NT2/D1 (cell line): ENCODE data around the gene ADD2.

Experiments used
- DNase-seq: peaks from one replicate; pipeline ENCODE4 v3.0.0-alpha.2; 2011; ENCODE audit warnings: low read depth, low spot score
- H3K27me3 ChIP-seq: 2 replicates; pipeline ENCODE4 v1.6.0; 2011; ENCODE audit warnings: mild to moderate bottlenecking; ENCODE audit not compliant: insufficient read length, insufficient read depth
- H3K36me3 ChIP-seq: 2 replicates; pipeline ENCODE4 v1.6.1; 2011; ENCODE audit warnings: mild to moderate bottlenecking, low read length, mixed read lengths; ENCODE audit not compliant: insufficient read depth, insufficient read length
- H3K4me1 ChIP-seq: 2 replicates; pipeline ENCODE4 v1.5.1; 2011; ENCODE audit not compliant: insufficient read depth, insufficient read length
- H3K4me3 ChIP-seq: 2 replicates; pipeline ENCODE4 v1.5.1; 2011; ENCODE audit warnings: low read depth; ENCODE audit not compliant: insufficient read length
- H3K9ac ChIP-seq: 2 replicates; pipeline ENCODE4 v1.6.0; 2011; ENCODE audit warnings: low read depth; ENCODE audit not compliant: insufficient read length
- H3K9me3 ChIP-seq: 2 replicates; pipeline ENCODE4 v1.5.1; 2011; ENCODE audit warnings: mild to moderate bottlenecking, low read length; ENCODE audit not compliant: insufficient read depth
- SUZ12 ChIP-seq: IDR thresholded peaks from 2 replicates; pipeline ENCODE4 v1.6.1; 2011; ENCODE audit not compliant: insufficient read length, insufficient read depth; ENCODE audit errors: extremely low read depth
- YY1 ChIP-seq: IDR thresholded peaks from 2 replicates; pipeline ENCODE4 v1.6.1; 2011; ENCODE audit not compliant: insufficient read length, insufficient read depth
- ZNF274 ChIP-seq: IDR thresholded peaks from 2 replicates; pipeline ENCODE4 v1.6.1; 2011; ENCODE audit warnings: mild to moderate bottlenecking, low read depth, low read length

Gene ADD2

GRCh38 chr2:70678576-70679143 is 89.3 kb downstream of the ADD2 start:
- no peak for DNase-seq
- H3K36me3 ChIP-seq = peaks cover 45% of the 10 kb centered on the region
- H3K9ac ChIP-seq = no peak overlapping the region
- no peaks in the 10 kb centered on the region for H3K9me3 ChIP-seq
- no peak overlapping the region for H3K4me3 ChIP-seq
- H3K4me1 ChIP-seq = no peaks in the 10 kb centered on the region
- TF ChIP-seq ZNF274 (no peak), YY1 (no peak), SUZ12 (no peak)
- no peaks in the 10 kb centered on the region for H3K27me3 ChIP-seq

DNA sequence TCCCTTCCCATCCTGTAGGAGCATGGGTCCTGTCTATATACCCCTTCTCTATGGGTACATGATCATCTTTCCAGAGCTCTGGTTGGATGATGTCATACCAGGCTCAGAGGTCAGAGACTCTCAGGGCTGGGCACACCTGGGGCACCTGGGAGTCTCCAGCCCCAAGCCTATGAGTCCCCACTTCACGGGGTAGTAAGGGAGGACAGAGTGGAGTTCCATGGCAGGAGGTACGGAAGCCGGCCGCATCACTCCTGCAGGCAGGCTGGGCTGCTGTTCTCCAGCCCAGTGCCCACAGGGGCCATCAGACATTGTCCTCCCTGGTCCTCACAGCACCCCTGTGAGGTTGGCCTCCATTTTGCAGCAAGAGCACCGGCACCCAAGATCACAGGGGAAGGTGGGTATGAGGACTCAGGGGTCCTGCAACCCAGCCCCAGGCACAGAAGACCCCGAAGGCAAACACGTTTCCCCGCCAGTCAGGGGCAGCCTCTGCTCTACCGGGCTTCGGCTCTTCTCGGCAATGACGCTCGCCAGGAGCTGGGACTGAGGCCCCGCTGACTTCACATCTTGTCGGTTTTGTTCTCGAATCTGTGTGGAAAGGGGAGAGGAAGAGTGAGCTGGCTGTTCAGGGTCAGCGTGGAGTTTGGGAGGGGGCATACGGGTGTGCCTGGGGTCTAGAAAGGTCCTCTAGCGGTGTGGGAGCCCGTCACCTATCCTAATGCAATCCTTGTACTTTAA is 91.5 kb downstream of the ADD2 start:
- H3K9ac ChIP-seq = no peak overlapping the region
- no peak overlapping the region for H3K4me3 ChIP-seq
- no peak for DNase-seq
- H3K27me3 ChIP-seq = no peaks in the 10 kb centered on the region
- no peaks in the 10 kb centered on the region for H3K4me1 ChIP-seq
- peaks cover 47% of the 10 kb centered on the region for H3K36me3 ChIP-seq
- H3K9me3 ChIP-seq = no peaks in the 10 kb centered on the region
- no peak for TF ChIP-seq ZNF274

DNA sequence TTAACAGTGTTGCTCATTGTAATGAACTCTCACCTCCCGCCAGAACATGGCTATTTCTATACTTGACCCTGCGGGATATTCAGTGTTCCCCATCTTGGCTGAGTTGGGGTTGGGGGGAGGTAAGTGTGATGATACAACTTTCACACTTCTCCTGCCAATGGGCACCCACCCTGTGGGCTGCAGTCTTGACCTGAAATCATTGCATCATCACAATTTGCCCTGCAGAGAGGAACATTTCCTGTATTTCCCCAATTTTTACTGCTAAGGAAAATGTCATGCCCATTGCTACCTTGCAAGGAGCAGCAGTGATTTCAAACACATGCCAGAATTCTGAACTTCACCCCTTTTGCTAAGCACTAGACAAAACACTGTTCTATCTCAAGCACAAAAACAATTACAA is 92.1 kb downstream of the ADD2 start:
- Histone ChIP-seq H3K27me3 (no peaks in the 10 kb centered on the region), H3K9ac (no peak overlapping the region), H3K9me3 (no peaks in the 10 kb centered on the region), H3K4me1 (no peaks in the 10 kb centered on the region), H3K36me3 (peaks cover 47% of the 10 kb centered on the region), H3K4me3 (no peak overlapping the region)
- TF ChIP-seq YY1 (no peak), SUZ12 (no peak), ZNF274 (no peak)
- DNase-seq = no peak

GRCh38 chr2:70674636-70675430 is 93.2 kb downstream of the ADD2 start:
- Histone ChIP-seq H3K9me3 (no peaks in the 10 kb centered on the region), H3K4me3 (no peak overlapping the region), H3K27me3 (no peaks in the 10 kb centered on the region), H3K4me1 (no peaks in the 10 kb centered on the region), H3K36me3 (peaks cover 54% of the 10 kb centered on the region), H3K9ac (no peak overlapping the region)
- TF ChIP-seq YY1 (no peak), ZNF274 (no peak), SUZ12 (no peak)
- no peak for DNase-seq

- H3K4me1 ChIP-seq = no peaks in the 10 kb centered on the region
- DNase-seq = no peak
- no peaks in the 10 kb centered on the region for H3K27me3 ChIP-seq
- peaks cover 58% of the 10 kb centered on the region for H3K36me3 ChIP-seq
- no peak overlapping the region for H3K9ac ChIP-seq
- H3K4me3 ChIP-seq = no peak overlapping the region
- TF ChIP-seq ZNF274 (no peak), YY1 (no peak), SUZ12 (no peak)
- no peaks in the 10 kb centered on the region for H3K9me3 ChIP-seq
Observed at GRCh38 chr2:70673041-70673647, 94.9 kb downstream of the ADD2 start.

- TF ChIP-seq ZNF274 (no peak), YY1 (no peak), SUZ12 (no peak)
- H3K36me3 ChIP-seq = peaks cover 41% of the 10 kb centered on the region
- H3K9me3 ChIP-seq = no peaks in the 10 kb centered on the region
- no peak for DNase-seq
- H3K4me3 ChIP-seq = no peak overlapping the region
- H3K9ac ChIP-seq = no peak overlapping the region
- H3K27me3 ChIP-seq = no peaks in the 10 kb centered on the region
- H3K4me1 ChIP-seq = no peaks in the 10 kb centered on the region
Observed at GRCh38 chr2:70671092-70671675, 96.8 kb downstream of the ADD2 start.

GRCh38 chr2:70670626-70671025 is 97.4 kb downstream of the ADD2 start:
- peaks cover 35% of the 10 kb centered on the region for H3K36me3 ChIP-seq
- no peak for TF ChIP-seq YY1
- H3K4me1 ChIP-seq = no peaks in the 10 kb centered on the region
- H3K4me3 ChIP-seq = no peak overlapping the region
- H3K9me3 ChIP-seq = no peaks in the 10 kb centered on the region
- no peak for DNase-seq
- no peak overlapping the region for H3K9ac ChIP-seq
- H3K27me3 ChIP-seq = no peaks in the 10 kb centered on the region
